ENCODE results near the gene PYURF.

Gene PYURF

DNA sequence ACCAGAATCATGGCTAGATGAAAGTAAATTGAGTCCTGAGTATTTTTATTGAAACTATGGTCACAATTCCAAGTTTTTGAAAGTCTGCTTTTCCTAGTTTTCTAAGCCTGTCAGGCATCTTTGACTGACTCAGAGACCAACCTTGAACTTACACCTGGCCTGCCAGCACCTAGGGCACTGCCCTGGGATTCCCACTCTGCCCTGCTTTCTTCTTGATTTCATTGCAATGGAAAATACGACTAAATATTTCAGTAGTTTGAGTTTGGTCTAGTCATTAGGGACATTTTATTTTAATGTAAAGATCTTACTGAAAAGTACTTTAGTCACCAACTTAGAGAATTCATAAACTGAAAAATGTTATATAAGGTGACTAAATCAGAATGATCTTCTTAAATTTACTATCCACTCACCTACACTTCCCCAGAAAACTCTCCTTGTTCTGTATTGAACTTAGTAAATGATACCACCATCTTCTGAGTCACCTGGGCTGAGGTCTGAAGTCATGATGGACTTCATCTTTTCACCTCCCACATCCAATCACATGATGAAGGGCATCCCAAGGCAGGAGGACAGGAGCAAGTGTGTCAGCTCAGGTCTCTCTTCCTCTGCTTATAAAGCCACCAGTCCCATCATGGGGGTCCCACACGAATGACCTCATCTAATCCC is 11.6 kb upstream of the PYURF start:
- TF ChIP-seq, protein P1, sequence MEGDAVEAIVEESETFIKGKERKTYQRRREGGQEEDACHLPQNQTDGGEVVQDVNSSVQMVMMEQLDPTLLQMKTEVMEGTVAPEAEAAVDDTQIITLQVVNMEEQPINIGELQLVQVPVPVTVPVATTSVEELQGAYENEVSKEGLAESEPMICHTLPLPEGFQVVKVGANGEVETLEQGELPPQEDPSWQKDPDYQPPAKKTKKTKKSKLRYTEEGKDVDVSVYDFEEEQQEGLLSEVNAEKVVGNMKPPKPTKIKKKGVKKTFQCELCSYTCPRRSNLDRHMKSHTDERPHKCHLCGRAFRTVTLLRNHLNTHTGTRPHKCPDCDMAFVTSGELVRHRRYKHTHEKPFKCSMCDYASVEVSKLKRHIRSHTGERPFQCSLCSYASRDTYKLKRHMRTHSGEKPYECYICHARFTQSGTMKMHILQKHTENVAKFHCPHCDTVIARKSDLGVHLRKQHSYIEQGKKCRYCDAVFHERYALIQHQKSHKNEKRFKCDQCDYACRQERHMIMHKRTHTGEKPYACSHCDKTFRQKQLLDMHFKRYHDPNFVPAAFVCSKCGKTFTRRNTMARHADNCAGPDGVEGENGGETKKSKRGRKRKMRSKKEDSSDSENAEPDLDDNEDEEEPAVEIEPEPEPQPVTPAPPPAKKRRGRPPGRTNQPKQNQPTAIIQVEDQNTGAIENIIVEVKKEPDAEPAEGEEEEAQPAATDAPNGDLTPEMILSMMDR (IDR thresholded peaks at IDR 0.05; ENCODE audit: low read depth, low read length, missing control alignments) = no peak
- H3K4me3 ChIP-seq (ENCODE audit: low read depth, low read length) = no peak overlapping the region
- in situ Hi-C loops (cut with HindIII; ENCODE audit: low sequenced_read_pairs) = no loop called here
- no peak for DNase-seq (ENCODE audit: low read depth)

DNA sequence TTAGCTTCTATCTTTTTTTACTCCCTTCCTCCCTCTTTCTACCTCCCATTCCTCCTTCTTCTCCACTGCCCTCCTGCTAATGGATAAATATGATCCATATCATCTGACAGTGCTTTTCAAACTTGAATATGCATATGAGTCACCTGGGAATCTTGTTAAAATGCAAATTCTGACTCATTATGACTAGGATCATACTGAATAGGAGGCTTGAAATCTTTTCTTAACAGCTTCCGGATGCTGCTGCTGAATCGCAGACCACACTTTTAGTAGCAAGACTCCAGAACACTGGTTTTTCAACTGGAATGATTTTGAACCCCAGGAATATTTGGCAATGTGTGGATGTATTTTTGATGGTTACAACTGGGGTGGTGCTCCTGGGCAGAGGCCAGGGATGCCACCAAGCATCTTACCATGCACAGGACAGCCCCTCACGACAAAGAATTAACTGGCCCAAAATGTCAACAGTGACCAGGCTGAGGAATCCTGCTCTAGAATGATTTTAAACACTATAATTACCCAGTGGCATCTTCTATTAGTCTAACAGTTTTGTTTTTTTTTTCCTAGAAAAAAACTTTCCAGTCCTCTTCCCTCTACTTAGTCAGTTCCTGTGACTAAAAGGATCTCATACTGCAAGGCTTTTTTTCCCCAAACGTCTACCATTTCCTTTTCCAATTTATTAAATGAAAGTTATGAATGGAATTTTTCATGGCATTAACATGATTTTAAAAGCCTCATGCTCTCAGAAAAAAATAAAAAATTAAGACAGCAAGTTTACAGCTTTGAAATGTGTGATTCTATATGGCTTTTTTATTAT is 10.6 kb upstream of the PYURF start:
- TF ChIP-seq, protein P1 (IDR thresholded peaks at IDR 0.05; ENCODE audit: low read depth, low read length, missing control alignments) = no peak
- peak; percentile 75 for DNase-seq (ENCODE audit: low read depth)
- in situ Hi-C loops (cut with HindIII; ENCODE audit: low sequenced_read_pairs) = no loop called here
- no peak overlapping the region for H3K4me3 ChIP-seq (ENCODE audit: low read depth, low read length)

DNA sequence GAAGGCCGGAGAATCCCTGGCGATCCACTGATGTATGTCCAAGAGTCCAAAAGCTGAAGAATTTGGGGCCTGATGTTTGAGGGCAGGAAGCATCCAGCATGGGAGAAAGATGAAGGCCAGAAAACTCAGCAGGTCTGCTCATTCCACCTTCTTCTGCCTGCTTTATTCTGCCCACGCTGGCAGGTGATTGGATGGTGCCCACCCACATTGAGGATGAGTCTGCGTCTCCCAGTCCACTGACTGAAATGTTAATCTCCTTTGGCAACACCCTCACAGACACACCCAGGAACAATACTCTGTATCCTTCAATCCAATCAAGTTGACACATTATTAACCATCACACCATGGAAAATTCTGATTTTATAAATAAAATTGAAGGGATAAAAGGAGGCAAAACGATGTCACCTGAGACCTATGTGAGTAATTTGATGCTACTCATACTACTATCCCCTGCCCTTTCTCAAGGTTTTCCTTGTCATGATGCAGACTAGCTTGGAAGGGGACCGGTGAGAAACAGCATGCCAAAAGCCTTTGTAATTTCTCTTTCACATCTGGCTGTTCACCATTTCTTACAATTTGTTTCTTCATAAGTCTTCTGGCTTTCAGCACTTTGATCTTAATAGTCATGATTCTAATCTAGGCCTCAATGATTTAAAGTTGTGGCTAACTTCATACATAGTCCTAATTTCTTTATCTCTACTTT is 9.7 kb upstream of the PYURF start:
- H3K4me3 ChIP-seq (ENCODE audit: low read depth, low read length) = no peak overlapping the region
- TF ChIP-seq, protein P1 (IDR thresholded peaks at IDR 0.05; ENCODE audit: low read depth, low read length, missing control alignments) = no peak
- no peak for DNase-seq (ENCODE audit: low read depth)
- in situ Hi-C loops (cut with HindIII; ENCODE audit: low sequenced_read_pairs) = no loop called here

DNA sequence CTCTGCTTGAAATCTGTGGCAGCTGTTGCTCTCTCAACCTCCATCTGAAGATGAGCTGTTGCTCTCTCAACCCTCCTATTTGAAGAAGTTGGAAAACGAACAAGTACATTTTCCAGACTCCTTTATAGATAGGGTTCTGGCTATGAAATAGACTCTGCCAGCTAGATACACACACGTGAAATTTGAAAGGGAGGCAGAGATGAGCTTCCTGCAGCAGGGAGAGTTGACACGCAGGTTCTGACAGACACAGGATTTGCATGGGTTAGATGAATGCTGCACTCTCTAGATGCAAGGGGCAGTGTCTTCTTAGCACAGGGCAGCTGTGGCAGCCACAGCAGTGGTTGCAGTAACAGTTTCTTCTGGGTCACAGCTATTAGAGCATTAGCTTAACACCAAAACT is 8.0 kb upstream of the PYURF start:
- in situ Hi-C loops (cut with HindIII; ENCODE audit: low sequenced_read_pairs) = no loop called here
- H3K4me3 ChIP-seq (ENCODE audit: low read depth, low read length) = no peak overlapping the region
- no peak for DNase-seq (ENCODE audit: low read depth)
- TF ChIP-seq, protein P1 (IDR thresholded peaks at IDR 0.05; ENCODE audit: low read depth, low read length, missing control alignments) = no peak

DNA sequence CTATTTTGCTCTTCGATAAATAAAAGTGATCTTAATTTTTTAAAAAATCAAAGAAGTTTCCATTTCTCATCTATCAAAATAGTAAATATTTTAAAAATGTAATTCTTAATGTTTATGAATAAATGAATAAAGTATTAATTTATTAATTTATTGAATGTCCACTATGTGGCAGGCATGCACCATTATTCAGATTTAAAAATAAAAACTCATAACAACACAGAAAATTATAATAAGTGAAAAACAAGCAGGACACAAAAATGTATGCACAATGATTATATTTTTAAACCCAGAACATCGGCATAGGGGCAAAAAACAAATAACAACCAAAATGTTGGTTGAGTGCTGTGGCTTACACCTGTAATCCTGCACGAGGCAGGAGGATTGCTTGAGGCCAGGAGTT is 5.3 kb upstream of the PYURF start:
- TF ChIP-seq, protein P1 (IDR thresholded peaks at IDR 0.05; ENCODE audit: low read depth, low read length, missing control alignments) = no peak
- no peak for DNase-seq (ENCODE audit: low read depth)
- in situ Hi-C loops (cut with HindIII; ENCODE audit: low sequenced_read_pairs) = no loop called here
- H3K4me3 ChIP-seq (ENCODE audit: low read depth, low read length) = no peak overlapping the region

DNA sequence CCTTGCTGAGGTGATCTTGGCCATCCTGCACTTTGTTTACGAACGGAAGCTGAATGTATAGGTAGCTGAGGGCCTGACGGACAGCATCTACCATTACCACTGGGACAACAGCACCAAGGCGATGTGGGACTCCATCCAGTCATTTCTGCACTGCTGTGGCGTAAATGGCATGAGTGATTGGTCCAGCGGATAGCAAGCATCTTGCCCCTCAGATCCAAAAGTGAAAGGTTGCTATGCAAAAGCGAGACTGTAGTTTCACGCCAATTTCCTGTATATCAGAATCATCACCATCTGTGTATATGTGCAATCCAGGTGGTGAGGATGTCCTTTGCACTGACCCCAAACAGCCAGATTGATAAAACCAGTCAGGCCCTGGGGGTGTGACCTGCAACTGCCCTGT is 4.2 kb upstream of the PYURF start:
- TF ChIP-seq, protein P1 (IDR thresholded peaks at IDR 0.05; ENCODE audit: low read depth, low read length, missing control alignments) = no peak
- in situ Hi-C loops (cut with HindIII; ENCODE audit: low sequenced_read_pairs) = no loop called here
- no peak for DNase-seq (ENCODE audit: low read depth)
- H3K4me3 ChIP-seq (ENCODE audit: low read depth, low read length) = no peak overlapping the region
